ENCODE results near the gene ENTPD2.
"Not testable (repeated sequence)": the region's sequence is repeated elsewhere in the genome, so short reads cannot be mapped to it uniquely, and the experiment has no call there.

The ENTPD2 gene

DNA sequence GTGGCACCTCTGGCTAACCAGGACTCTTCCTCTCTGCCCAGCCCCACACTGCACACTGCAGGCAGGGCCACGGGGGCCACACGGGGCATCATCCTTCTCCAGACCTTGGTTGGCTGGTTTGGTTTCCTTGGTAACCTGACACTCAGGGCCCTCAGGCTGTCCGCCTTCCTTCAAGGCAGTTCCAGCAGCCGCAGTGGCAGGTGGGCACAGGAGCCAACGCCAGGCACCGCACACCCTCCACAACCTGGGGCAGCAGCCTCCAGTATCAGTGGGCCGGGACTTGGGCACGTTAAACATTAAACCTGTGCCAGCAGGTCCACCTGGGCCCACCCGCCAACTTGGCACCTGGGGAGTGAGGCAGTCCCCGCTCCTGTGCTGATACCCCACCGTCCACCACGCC is 9.8 kb downstream of the ENTPD2 start:
- DNase-seq, result no peak

DNA sequence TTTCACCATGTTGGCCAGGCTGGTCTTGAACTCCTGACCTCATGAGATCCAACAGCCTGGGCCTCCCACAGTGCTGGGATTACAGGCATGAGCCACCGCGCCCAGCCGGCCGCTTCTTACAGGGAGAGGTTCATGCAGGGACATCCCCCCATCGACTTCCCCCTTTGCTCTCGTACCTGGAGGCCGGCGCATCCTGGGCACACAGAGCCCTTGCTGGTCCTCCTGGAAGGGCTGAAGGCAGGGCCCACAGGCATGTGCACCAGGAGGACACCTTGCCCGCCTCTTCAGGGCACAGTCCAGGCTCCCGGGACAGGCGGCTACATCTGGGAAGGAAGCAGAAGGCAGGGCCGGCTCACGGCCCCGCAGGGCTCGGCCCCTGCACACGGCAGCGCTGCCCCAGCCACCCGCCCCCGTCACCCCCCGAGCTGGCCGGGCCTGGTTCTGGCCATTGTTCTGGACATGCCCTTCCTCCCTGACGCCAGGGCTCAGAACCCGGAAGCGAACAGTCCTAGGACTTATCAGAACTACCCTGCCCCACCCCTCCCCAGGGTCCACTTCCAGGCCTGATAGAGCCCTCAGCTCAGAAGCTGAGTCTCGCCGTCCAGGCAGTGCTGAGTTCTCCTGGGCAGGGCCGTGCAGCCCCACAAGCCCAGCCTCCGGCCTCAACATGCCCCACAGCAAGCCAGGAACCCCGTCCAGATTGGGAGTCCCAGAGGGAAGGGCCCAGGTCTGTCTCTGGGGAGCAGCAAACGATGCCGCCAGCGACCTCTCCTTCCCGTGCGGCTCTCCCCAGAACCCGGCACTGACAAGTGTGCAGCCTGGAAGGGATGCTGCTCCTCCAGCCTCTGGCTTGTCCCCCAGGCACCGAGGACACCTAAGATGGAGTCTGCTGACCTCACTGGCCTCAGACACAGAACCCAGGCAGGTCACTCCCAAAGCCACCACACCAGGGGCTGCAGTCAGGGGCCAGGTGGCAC is 10.8 kb downstream of the ENTPD2 start:
- DNase-seq, result no peak

DNA sequence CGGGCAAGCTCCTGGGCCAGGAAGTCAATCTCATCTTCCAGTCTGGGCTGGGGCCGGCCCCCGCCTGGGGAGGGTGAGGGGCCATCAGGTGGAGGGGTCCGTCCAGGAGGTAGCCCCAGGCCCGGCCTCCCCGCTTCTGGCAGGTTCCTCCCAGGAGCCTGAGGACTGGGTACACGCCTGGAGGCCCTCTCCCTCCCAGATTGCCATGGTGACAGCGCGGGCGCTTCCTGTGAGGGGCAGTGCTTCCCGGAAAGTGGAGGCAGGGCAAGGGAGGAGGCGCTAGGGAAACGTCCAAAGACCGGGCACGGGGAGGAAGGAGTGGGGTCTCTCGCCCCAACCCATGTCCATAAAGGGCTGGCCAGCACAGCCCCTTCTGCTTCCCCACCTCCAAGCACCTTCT is 12.7 kb downstream of the ENTPD2 start:
- DNase-seq, result no peak

DNA sequence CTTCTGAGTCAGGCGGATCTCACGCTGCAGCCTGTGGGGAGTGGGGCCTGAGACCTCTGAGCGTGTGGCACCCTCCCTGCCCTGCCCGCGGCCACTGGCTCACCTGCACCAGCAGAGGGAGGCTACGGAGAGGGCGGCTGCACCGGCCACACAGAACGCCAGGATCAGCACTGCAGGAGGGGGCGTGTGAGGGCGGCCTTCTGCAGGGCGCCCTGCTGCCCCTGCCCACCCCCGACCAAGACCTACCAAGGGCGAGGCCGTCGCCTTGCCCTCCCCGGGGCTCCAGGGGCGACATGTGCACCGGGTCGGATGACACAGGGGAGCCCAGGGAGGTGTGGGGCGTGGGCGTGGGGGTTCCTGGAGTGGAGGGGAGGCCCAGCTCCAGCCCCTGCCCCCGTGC is 13.3 kb downstream of the ENTPD2 start:
- DNase-seq, result no peak

DNA sequence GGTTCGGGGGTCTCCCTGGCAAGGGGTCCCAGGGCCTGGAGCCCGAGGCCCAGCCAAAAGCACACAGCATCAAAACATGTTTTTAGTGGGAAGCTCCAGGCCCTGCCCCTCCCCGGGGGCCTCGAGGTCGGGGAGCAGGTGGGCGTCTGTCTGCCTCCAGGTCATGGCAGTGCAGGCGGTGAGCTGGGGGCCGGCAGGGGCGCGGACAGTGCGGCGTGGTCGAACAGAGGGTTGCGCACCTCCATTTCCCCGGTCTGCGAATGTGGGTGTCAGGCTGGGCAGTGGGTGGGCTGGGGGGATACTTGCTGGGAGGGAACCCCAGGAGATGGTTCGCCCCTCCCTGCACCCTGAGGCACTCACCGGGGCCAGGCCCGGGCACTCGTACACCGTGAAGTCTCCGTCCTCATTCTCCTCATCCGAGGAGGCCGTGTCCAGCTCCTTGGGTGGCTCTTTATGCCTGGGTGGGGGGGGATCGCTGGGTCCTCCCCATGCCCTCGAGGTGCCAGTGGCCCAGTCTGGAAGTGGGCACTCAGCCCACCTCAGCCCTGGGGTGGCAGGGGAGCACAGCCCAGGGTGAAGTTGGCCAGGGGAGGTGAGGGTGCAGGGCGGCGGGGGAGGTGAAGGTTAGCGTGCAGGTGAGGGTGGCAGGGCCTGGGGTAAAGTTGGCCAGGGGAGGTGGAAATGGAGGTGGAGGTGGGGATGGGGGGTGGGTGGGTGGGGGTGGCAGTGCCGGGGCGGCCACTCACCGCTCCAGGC is 14.1 kb downstream of the ENTPD2 start:
- DNase-seq, result no peak

DNA sequence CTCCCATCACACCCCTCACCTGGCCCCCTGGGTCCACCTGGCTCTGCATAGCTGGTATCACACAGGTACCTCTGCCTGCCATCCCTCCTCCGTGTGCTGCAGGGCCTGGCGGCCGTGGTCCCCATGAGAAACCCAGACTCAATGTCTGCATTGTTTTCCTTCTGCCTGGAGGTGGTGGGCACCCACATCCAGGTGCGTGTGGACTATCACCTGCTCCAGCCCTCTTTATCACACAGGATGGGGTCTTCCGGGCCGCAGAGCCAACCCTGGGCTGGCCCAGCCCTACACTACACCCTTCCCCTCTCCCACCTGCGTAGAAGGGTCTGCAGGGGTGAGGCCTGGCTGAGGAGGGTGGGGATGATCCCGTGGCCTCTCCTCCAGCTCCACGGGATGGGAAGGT is 14.9 kb downstream of the ENTPD2 start:
- DNase-seq, result no peak

DNA sequence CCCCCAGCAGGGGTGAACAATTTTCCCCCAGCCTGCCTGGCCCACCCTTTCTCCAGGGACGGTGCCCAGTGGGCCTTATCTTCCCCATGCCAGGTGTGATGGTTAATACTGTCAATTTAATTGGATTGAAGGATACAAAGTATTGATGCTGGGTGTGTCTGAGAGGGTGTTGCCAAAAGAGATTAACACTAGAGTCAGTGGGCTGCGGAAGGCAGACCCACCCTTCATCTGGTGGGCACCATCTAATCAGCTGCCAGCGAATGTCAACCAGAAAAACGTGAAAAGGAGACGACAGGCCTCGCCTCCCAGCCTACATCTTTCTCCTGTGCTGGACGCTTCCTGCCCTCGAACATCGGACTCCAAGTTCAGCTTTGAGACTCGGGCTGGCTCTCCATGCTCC is 16.4 kb downstream of the ENTPD2 start:
- DNase-seq, result no peak

DNA sequence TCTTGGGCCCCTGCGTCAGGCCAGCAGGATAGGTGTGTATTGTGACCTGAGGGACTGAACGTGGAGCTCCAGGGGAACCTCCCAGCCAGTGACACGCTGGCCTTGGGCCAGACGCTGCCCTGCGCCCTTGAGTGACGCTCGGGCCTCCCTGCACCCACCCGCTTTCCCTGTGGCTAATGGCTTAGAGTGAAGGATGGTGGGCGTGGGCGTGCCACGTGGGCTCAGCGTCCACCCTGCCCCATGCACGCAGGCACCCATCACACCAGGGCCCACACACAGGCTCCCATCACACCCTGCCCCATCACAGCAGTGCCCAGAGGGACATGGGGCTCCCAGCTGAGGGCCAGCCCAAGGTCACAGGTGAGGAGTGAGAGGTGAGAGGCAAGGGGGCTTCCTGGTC is 16.8 kb downstream of the ENTPD2 start:
- DNase-seq, result no peak

DNA sequence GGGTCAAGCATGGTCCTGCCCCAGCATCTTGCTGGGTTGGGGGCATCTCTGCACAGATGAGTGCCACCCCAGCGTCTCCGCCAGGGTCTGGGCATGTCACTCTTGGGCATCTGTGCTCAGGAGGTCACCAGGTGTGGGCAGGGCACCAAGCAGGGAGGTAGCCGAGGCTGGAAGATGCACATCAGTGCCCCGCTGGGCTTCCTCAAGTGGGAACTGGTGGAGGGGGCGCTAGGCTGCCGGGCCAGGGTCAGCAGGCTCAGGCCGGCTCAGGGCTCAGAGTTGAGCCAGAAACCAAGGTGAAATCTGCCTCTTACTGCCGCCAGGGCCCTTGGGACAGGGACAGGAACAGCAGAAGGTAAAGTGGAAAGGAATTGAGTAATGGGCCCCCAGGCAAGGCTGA is 17.9 kb downstream of the ENTPD2 start:
- DNase-seq, result no peak

DNA sequence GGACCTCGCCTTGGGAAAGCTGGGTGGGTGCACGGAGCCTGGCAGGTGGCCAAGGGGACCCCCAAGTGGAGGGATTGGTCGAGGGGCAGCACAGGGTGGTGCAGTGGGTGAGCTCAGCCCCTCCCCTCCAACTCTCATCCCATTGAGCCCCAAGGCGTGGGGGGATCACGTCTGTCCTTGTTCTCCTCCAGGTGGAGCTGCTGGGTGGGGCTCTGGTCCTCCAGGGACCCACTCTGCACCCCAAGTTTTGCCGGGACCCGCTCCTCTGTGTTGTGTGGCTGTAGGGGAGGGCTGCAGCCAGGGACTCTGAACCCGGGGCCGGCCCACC is 18.4 kb downstream of the ENTPD2 start:
- no peak for DNase-seq

DNA sequence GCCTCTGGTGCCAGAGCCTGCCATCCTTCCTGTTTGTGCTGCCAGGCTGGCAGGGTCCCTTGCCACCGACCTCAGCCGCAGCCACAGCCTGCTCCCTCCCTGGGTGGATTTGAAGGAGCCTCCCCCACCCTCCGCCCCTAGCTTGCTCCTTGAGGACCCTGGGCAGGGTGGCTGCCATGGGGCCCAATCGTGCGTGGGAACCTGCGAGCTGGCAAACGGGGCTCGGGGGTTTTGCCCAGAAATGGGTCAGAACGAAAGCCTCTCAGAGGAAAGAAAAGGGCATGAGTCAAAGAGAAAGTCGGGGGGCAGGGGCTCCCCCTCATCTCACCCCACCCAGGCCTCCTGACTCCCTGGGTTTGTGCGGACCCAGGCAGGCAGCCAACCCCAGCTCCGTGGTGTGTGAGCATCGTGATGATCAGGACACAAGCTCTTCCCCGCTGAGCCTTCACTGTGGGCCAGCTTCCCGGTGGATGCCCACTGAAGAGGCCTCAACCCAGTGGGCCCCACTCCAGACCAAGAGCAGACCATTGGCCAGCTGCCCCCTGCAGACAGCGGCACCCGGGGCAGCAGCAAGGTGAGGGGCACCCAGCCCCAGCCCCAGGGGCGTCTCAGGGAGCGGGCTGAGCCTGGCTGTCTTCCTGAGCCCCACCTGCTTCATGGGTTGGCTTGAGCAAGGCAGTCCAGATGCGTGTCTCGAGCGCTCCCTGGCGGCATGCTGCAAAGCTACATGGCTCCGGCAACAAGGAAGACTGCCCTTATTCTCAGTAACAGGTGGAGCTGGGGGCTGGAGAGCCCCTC is 19.0 kb downstream of the ENTPD2 start:
- peak; percentile 86 for DNase-seq

DNA sequence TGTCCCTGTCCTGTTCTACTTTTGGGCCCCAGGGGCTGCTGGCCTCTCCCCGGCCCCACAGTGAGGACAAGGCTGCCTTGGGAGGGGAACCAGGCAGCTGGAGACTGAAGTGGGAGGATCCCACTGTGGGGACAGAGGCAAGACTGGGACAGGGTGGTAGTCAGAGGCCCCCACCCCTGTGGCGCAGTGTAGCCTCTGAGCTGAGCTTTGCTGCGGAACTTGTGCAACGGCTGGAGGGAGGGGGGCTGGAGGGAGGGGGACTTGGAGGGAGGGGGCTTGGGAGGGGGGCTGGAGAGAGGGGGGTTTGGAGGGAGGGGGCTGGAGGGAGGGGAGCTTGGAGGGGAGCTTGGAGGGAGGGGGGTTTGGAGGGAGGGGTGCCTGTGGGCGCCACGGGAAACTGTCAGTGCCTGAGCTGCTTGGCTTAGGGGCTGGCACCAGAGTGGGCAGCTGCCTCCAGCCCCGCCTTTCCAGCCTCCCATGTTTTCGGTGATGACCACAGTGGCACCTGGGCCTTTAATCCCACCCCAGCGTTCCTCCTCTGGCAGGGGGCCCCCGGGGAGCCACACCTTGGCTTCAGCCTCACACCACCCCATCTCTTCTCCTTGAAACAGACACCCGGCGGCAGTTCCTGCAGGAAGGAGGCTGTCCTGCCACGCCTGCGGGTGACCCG is 19.7 kb downstream of the ENTPD2 start:
- no peak for DNase-seq

DNA sequence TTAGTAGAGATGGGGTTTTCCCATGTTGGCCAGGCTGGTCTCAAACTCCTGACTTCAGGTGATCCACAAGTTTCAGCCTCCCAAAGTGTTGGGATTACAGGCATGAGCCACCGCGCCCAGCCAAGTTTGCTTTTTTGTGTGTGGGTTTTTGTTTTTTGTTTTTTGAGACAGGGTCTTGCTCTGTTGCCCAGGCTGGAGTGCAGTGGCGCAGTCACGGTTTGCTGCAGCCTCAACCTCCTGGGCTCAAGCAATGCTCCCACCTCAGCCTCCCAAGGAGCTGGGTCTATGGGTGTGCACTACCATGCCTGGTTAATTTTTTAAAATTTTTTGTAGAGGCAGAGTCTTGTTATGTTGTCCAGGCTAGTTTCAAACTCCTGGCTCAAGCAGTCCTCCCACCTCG is 20.4 kb downstream of the ENTPD2 start:
- not testable (repeated sequence) for DNase-seq

DNA sequence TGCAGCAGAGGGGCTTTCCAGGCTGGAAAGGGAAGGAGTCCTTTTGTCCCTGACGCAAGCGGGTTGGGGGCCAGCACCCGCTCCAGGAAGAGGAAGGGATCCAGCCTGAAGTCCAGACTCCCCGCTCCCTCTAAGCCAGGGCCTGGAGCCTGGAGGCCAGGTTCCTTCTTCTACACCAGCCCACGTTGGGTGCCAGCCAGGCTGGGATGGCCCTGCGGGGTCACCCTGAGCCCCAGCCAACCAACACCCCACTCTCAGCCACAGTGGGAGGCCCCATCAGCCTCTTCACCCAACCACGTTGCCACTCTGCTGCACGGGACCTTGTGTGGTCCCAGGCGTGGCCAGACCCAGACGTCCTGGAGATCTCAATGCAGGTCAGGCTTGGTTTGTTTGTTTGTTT is 21.0 kb downstream of the ENTPD2 start:
- DNase-seq, result no peak

DNA sequence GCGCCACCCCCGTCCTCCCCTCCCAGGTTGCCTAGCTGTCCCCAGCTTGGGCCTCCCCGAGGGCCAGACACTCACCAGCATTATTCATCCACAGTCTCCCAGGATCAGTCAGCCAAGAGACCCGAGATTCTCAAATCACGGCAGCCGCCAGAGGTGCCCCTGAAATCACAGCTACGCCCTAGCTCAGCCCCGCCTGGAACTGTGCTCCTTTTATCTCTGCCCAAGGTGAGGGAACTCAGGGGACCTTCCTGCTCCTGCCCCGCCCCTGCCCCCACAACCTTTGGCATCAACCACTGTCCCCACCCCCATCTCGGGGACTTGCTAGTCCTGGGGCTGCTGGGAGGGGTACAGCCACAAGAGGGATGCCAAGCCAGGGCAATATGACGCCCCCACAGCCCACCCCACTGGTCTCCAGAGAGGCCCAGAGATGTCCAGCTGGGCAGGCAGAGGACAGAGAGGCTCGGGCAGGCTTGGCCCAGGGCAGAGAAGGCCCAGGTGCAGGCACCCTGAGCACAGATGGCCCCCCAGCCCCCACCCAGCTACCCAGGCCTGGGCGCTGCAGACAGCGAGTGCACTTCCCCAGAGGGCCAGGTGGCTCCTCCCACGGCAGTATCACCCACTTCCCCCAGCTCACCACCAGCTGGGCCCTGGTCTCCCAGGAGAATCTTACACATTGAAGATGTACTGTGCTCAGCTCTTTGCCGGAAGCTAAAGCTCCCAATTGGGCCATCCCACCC is 21.8 kb downstream of the ENTPD2 start, which contains the start of gene FUT7:
FUT7 (minus strand) TSS at position 185 of the 737 bp plus-strand sequence; CDS start at position 88, 97 bp downstream.
- DNase-seq, result no peak

DNA sequence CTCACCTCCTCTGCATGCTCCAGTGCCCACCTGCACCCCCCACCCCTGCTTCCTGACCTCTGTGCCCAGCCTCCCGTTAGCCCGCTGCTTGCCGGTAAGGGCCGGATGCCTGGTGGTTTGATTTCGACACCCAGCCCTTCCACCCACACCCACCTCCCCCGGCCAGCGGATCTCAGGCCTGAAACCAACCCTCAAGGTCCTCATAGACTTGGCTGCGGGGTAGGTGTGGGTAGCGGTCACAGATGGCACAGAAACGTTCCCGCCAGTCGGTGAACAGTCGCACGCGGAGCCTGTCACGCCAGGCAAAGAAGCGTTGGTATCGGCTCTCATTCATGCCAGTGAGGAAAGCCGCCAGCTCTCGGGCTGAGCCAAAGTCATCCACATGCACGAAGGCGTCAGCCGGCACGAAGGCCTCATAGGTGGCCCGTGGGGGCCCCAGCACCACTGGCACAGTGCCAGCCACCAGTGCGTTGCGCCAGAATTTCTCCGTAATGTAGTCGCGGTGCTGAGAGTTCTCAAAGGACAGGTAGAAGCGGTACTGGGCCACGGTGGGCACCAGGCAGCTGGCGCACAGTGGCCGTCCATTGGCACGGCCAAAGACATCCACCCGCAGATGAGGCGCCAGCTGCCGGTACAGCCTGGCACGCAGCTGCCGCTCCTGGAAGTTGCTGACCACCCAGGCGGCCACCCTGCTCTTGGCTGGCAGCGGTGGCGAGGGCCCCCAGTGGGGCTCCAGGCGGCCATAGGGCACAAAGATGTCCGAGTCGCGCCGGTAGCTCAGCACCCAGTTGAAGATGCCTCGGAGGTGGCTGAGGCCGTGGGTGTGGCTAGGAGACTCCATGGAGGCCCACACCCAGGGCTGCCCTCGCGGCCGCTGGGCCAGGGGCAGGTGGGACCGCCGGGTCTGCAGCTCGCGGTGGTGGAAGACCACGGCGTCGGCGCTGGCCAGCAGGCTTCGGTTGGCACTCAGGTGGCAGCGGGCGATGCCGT is 23.0 kb downstream of the ENTPD2 start:
- no peak for DNase-seq

DNA sequence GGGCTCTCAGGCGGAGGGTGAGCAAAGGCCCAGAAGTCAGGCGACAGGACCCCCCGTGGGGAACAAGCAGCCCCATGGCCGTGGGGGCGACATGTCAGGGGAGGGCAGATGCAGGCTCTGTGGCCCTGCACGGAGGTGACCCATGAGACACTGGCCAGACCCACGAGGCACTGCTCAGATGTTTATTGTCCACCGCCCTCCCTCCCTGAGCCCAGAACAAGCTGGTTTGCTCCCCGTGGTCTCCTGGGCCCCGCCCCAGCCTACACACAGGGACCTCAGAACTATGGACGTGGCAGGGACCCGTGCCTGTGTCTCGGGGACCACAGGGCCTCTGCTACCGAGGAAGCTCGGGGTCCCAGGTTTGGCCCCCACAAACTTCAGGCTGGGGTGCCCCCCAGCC is 23.9 kb downstream of the ENTPD2 start:
- no peak for DNase-seq

DNA sequence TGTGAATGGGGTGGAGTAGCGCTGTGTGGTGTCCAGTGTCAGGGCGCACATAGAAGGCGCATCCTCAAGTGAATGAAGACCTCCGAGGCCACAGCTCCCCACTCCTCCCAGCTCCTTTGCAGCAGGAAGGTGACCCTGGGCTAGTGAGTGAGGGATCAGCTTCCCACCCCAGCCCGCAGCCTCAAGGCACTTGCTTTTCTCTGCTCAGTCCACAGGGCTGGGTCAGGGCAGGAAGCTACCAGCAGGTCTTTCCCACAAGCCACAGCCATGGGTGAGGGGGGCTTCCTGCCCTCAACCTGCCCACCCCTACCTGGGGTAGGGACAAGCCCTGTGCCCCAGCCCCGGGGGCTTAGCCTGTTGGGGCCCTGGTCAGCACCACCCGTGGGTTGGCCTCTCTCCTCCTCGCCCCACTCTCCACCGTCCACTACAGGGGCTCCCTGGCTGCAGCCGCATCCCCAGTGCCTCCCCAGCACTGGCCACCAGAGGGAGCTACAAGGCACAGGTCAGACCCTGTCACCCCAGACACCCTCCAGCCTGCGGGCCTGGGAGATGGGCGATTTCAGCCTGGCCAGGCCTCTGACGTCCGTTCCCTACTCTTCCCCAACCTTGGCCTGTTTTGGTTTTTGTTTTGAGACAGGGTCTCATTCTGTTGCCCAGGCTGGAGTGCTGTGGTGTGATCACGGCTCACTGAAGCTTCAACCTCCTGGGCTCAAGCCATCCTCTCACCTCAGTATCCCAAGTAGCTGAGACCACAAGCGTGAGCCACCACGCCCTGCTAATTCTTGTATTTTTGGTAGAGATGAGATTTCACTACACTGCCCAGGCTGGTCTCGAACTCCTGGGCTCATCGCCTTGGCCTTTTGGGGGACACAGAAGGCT is 24.6 kb downstream of the ENTPD2 start:
- DNase-seq, result peak; percentile 77

DNA sequence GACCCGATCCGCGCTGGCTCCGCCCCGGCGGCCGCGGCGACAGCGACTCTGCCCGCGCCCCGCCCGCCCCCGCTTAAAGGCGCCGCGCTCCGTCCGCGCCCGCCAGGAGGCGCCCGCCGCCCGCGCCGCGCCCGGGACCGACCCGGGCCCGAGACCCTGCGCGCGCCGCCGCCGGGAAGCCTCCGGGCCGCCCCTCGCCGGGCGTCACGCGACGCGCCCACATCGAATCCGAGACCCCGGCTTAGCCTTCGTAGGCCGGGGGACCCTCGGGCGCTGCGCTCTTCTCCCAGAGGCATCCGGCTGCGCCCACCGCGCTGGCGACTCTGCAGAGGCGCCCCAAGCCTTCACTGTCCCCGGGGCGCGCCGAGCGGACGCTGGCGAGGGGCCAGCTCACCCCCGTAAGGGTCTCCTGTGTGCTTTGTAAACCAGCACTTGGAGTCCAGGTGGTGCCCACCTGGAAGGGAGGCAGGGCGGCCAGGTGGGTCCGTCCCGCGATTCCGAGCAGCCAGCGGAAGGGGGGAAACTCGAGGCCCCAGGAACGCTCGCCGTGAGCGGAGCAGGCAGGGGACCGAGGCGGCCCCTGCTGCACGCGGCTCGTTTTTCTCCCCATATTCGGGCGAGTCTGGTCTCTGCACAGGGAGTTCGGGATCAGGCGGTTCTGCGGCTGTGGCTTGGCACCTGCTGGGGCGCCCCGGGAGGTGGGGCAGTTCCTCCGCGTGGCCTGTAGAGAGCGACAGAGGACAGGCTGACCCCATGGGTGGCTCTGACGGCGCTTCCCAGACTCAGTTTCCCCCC is 25.4 kb downstream of the ENTPD2 start:
- DNase-seq, result peak; percentile 68
